Keratinocyte (primary cell): Measurements from ENCODE around the gene BABAM2.

Source experiments
- CTCF ChIP-seq, 3 experiments: IDR thresholded peaks in 1 of 3; conservative IDR thresholded peaks in 1 of 3; optimal IDR thresholded peaks in 1 of 3; 2 replicates in 2 of 3; 3 replicates in 1 of 3; pipeline versions ENCODE3 to v1.5.1; 2011; ENCODE audit warnings: low read length in 3 of 3, mild to moderate bottlenecking in 3 of 3, moderate library complexity in 2 of 3, control low read depth in 1 of 3, inconsistent platforms in 1 of 3; ENCODE audit not compliant: insufficient read depth in 2 of 3; ENCODE audit errors: extremely low read depth in 1 of 3
- EZH2 ChIP-seq: IDR thresholded peaks from one replicate; pipeline ENCODE4 v1.6.1; 2012; ENCODE audit warnings: inconsistent platforms, mild to moderate bottlenecking, low read length, moderate library complexity

- no peak for TF ChIP-seq CTCF (optimal IDR thresholded peaks at IDR 0.05 in 1 of 3, IDR thresholded peaks at IDR 0.05 in 1 of 3, conservative IDR thresholded peaks at IDR 0.05 in 1 of 3; ENCODE audit: extremely low read depth in 1 of 3, insufficient read depth in 2 of 3, low read length in 3 of 3)
- no peak for TF ChIP-seq EZH2
Observed at GRCh38 chr2:28373854-28374253, 483.3 kb downstream of the BABAM2 start.
